Urinary bladder (tissue), 4 donors: ENCODE measurements around the gene MEX3D. TPM values are rescaled to one million over a fixed set of nuclear protein-coding genes. Genes with fewer than 3 reads are reported as not detected.
A peak's percentile ranks its signal among the peaks of the same experiment; 100 is the strongest.

Experiments
- DNase-seq: peaks from one replicate; pipeline ENCODE4 v3.0.0-alpha.2; 2015; ENCODE audit errors: extremely low spot score
- H3K27ac ChIP-seq: one replicate; pipeline ENCODE4 v1.5.1; 2013; ENCODE audit warnings: low read depth, mild to moderate bottlenecking, moderate library complexity
- H3K36me3 ChIP-seq: one replicate; pipeline ENCODE4 v1.6.1; 2013; ENCODE audit warnings: mild to moderate bottlenecking, moderate library complexity; ENCODE audit not compliant: insufficient read depth
- H3K4me1 ChIP-seq: one replicate; pipeline ENCODE4 v1.6.1; 2013; ENCODE audit warnings: mild to moderate bottlenecking, moderate library complexity; ENCODE audit not compliant: insufficient read depth
- H3K4me3 ChIP-seq: one replicate; pipeline ENCODE4 v1.5.1; 2013; ENCODE audit warnings: low read depth, low read length
- WGBS: extraction: QIAGEN DNeasy Blood & Tissue Kit; methylation state at CpG from one replicate; pipeline ENCODE4 v1.1.7; 2013; 5-methylcytosine and 5-hydroxymethylcytosine counted together
- polyA plus RNA-seq: library from polyadenylated mRNA; stranded (reverse); fragments of 200-250 nt; gene quantifications from one replicate; pipeline ENCODE4 v1.2.3, GENCODE V29; 2013
- total RNA-seq: library from RNA; depleted of rRNA; stranded (reverse); fragments of >200 nt; gene quantifications from one replicate; pipeline ENCODE4 v1.2.3, GENCODE V29; 2014
- donor health status: healthy with polysubstance abuse.
- donor health status: healthy.

Gene MEX3D
- total and polyA plus RNA-seq, 2 donors = 19.1 to 24.2 TPM

GRCh38 chr19:1571358-1571757 is 3.2 kb upstream of the MEX3D start:
- WGBS = 90% methylated on average over 12 of the region's 12 CpGs
- no peaks in the 10 kb centered on the region for H3K36me3 ChIP-seq
- DNase-seq = no peak
- no peaks in the 10 kb centered on the region for H3K4me1 ChIP-seq
- no peak overlapping the region for H3K4me3 ChIP-seq
- no peak overlapping the region for H3K27ac ChIP-seq

DNA sequence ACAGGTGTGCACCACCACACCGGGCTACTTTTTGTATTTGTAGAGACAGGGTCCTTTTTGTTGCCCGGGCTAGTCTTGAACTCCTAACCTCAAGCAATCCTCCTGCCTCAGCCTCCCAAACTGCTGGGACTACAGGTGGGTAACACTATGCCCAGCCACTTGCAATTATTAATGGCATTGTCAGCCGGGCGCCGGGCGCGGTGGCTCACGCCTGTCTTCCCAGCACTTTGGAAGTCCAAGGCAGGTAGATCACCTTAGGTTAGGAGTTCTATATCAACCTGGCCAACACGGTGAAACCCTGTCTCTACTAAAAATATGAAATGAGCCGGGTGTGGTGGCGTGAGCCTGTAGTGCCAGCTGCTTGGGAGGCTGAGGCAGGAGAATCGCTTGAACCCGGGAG is 2.7 kb upstream of the MEX3D start:
- no peaks in the 10 kb centered on the region for H3K36me3 ChIP-seq
- H3K4me3 ChIP-seq = no peak overlapping the region
- H3K4me1 ChIP-seq = no peaks in the 10 kb centered on the region
- WGBS = 95% methylated on average over 13 of the region's 13 CpGs
- no peak for DNase-seq
- no peak overlapping the region for H3K27ac ChIP-seq

- no peak overlapping the region for H3K4me3 ChIP-seq
- H3K36me3 ChIP-seq = no peaks in the 10 kb centered on the region
- H3K27ac ChIP-seq = no peak overlapping the region
- DNase-seq = no peak
- no peaks in the 10 kb centered on the region for H3K4me1 ChIP-seq
- WGBS = 78% methylated on average over 4 of the region's 4 CpGs
Observed at GRCh38 chr19:1569997-1570396, 1.9 kb upstream of the MEX3D start.

GRCh38 chr19:1567848-1568227 is 287 bp downstream of the MEX3D start:
- Histone ChIP-seq H3K36me3 (no peaks in the 10 kb centered on the region), H3K27ac (no peak overlapping the region), H3K4me1 (no peaks in the 10 kb centered on the region), H3K4me3 (peak overlapping the region; percentile 82)
- under 1% methylated on average over 70 of the region's 73 CpGs for WGBS
- DNase-seq = no peak

DNA sequence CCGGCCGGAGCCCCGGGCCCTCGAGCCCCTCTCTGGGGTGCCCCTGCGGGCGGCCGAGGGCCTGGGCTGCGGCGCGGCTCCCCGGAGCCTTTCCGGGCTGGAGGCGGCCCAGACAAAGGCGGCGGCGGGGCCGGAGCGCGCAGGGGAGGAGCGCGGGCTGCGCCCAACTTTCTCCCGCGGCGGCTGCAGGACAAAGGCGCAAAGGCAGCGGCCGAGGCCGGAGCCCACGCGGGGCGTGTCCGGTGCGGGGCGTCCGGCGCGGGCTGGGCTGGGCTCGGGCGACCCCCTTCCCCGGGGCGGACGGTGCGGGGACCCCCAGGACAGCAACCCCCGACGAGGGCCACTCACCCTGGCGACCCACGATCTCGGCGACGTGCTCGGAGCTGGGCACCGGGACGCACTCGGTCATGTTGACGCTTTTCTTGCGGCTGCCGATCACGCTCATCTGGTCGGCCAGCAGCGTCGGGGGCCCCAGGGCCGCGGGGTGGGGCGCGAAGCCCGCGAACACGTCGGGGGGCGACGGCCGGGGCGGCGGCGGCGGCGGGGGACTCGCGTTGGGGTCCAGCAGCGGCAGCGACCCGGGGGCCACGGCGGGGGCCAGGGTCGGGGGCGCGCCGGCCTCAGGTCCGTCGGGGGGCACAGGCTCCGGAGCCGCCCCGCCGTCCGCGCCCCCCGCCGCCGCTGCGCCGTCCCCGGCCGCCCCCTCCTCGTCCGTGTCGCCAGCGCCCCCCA is 843 bp downstream of the MEX3D start:
- no peaks in the 10 kb centered on the region for H3K4me1 ChIP-seq
- H3K36me3 ChIP-seq = no peaks in the 10 kb centered on the region
- under 1% methylated on average over 107 of the region's 108 CpGs for WGBS
- peak overlapping the region; percentile 82 for H3K4me3 ChIP-seq
- no peak for DNase-seq
- peak overlapping the region; percentile 85 for H3K27ac ChIP-seq

GRCh38 chr19:1566392-1567115 is 1.6 kb downstream of the MEX3D start:
- Histone ChIP-seq H3K36me3 (no peaks in the 10 kb centered on the region), H3K27ac (peak overlapping the region; percentile 75), H3K4me1 (no peaks in the 10 kb centered on the region), H3K4me3 (peak overlapping the region; percentile 82)
- WGBS = 7% methylated on average over 42 of the region's 42 CpGs
- peak; percentile 71 for DNase-seq

DNA sequence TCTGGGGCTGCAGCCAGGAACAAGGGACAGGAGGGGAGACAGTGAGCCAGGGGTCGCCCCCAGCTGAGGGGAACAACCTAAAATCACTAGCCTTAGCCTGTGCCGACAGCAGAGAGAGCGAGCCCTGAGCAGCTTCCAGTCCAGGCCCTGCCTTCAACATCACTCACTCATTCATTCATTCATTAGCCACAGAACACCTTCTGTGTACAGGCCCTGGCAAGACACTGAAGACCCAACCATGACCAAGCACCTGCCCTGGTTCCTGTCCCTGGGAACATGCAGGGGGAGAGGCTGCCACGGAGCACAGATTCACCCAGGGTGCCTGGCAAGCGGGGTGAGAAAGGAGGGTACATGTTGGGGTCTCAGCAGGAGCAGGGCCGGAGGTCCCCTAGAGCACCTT is 4.9 kb downstream of the MEX3D start:
- H3K36me3 ChIP-seq = no peaks in the 10 kb centered on the region
- DNase-seq = no peak
- no peak overlapping the region for H3K27ac ChIP-seq
- no peaks in the 10 kb centered on the region for H3K4me1 ChIP-seq
- 91% methylated on average over 6 of the region's 6 CpGs for WGBS
- H3K4me3 ChIP-seq = no peak overlapping the region

DNA sequence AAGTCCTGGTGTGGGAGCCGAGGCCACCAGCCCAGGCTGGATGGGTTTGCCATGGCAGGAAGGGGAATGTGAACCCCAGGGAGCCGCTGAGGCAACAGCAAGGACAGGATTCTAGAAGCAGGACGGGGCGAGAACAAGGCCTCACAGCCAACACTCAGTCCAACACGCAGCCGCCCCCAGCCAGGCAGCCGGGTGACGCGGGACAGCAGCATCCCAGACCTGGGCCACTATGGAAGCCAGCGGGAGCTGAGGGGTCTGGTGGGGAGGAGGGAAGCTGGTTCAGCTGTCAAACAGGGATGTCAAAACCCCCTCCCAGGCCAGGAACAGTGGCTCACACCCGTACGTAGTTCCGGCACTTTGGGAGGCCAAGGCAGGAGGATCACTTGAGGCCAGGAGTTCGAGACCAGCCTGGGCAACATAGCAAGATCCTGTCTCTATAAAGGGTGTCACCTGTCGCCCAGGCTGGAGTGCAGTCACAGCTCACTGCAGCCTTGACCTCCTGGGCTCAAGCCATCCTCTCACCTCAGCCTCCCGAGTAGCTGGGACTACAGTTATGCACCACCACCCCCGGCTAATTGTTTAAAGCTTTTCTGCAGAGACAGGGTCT is 6.8 kb downstream of the MEX3D start:
- Histone ChIP-seq H3K4me1 (no peaks in the 10 kb centered on the region), H3K36me3 (no peaks in the 10 kb centered on the region), H3K4me3 (no peak overlapping the region), H3K27ac (no peak overlapping the region)
- 85% methylated on average over 17 of the region's 17 CpGs for WGBS
- DNase-seq = no peak

DNA sequence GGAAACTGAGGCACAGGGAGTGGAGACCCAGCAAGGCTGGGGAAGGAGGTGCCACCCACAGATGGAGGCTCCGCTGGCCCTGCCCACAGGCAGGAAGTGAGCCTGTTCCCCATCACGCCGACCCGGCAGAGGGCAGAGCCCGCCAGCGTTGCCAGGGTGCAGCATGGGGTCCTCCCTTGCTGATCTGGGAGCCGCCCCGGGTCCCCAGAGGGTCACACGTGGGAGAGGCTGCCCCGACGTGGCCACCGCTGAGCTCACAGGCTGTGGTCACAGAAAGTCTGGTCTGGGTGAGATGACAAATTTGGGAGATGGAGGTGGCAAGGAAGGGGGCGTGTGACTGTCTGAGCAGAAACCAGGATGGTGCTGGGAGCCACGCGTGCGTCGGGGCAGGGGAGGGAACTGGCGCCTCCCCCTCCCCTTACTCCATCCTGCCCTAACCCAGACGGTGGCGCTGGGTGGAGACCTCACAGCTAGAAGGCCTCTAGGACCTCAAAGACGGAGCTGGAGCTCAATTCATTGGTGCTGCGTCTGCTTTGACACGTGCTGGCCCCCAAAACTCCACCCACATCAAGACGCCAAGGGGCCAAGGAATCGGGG is 7.7 kb downstream of the MEX3D start:
- no peaks in the 10 kb centered on the region for H3K4me1 ChIP-seq
- H3K4me3 ChIP-seq = no peak overlapping the region
- no peak for DNase-seq
- WGBS = 68% methylated on average over 25 of the region's 25 CpGs
- no peaks in the 10 kb centered on the region for H3K36me3 ChIP-seq
- H3K27ac ChIP-seq = no peak overlapping the region

GRCh38 chr19:1558552-1558951 is 9.6 kb downstream of the MEX3D start:
- Histone ChIP-seq H3K4me1 (no peaks in the 10 kb centered on the region), H3K4me3 (no peak overlapping the region), H3K27ac (no peak overlapping the region), H3K36me3 (no peaks in the 10 kb centered on the region)
- DNase-seq = no peak
- WGBS = 84% methylated on average over 12 of the region's 12 CpGs

DNA sequence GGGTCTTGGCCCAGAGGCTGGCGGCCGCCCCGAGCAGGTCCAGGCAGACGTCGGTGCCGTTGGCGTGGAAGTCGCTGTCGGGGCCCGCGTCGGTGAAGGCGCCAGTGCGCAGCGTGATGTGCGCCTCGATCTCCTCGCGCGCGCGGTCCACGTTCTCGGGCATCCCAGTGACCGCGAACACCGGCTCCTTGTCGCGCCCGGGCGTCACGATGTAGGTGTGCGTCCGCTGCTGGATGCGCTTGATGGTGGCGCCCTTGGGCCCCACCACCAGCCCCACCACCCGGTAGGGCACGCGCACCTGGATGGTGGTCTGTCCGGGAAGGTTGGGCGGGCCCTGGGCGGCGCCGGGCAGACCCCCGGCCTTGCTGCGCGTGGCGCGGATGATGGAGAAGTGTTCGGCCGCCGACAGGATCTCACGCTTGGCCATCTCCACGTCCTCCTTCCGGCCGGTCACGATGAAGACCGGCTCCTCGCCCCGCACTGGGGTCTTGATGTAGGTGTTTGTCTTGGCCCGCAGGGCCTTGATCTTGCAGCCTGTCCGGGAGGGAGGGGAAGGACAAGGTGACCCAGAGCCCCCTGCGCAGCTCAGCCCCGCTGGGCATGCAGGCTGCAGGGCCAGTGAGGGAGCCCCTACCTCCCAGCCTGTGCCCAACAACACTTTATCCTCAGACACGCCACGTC is 11.6 kb downstream of the MEX3D start:
- H3K36me3 ChIP-seq = no peaks in the 10 kb centered on the region
- 97% methylated on average over 66 of the region's 66 CpGs for WGBS
- no peak overlapping the region for H3K4me3 ChIP-seq
- DNase-seq = no peak
- H3K27ac ChIP-seq = no peak overlapping the region
- H3K4me1 ChIP-seq = no peaks in the 10 kb centered on the region

DNA sequence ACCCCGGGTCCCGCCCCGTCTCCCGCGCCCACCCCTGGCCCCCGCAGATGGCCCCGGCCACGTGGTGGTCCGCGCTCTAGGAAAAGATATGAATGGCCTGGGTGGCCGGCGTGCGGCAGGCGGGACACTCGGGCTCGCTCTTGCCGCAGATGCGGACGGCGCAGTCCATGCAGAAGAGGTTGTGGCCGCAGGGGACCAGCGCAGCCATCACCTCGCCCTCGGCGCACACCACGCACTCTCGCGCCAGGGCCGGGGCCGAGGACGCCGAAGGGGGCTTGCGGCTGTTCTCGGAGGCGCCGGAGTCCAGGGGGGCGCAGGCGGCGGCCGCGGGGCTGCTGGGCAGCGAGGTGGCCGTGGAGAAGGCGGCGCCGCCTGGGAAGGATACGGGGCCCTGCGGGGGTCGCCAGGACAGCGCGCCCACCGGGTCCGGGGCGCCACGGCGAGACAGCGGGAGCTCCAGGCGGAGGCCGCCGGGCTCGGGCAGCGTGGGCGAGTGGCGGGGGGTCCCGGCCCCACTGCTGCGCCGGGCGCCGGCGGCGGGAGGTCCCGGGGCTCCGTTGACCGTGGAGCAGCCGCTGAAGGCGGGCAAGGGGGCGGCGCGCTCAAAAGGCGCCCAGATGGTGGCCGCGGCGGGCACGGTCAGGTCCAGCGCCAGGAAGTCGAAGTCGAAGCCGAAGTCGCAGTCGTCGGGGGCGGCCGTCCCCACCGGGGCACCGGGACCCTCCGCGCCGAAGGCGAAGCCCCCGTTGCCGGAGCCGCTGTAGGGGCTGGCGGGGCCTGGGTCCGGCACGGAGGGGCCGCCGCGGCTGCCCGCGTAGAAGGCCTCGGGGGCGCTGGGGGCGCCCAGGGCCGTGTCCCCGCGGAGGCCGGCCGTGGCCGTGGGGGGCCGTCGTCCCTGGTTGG is 12.4 kb downstream of the MEX3D start:
- H3K4me1 ChIP-seq = no peaks in the 10 kb centered on the region
- 92% methylated on average over 117 of the region's 121 CpGs for WGBS
- H3K27ac ChIP-seq = no peak overlapping the region
- no peak for DNase-seq
- H3K4me3 ChIP-seq = no peak overlapping the region
- no peaks in the 10 kb centered on the region for H3K36me3 ChIP-seq

GRCh38 chr19:1554968-1555367 is 13.2 kb downstream of the MEX3D start:
- no peak for DNase-seq
- no peak overlapping the region for H3K27ac ChIP-seq
- 86% methylated on average over 24 of the region's 24 CpGs for WGBS
- H3K4me3 ChIP-seq = no peak overlapping the region
- no peaks in the 10 kb centered on the region for H3K36me3 ChIP-seq
- no peaks in the 10 kb centered on the region for H3K4me1 ChIP-seq
